Islet of Langerhans (tissue), 1 donor: ENCODE measurements around the gene ARMC5.
"Not testable (repeated sequence)": the region's sequence is repeated elsewhere in the genome, so short reads cannot be mapped to it uniquely, and the experiment has no call there.

Experiments used
- FAIRE-seq: peaks from one replicate; lab custom pipeline; 2011; peaks lifted over from hg19 to GRCh38; lab: Jason Lieb, UNC

The ARMC5 gene

DNA sequence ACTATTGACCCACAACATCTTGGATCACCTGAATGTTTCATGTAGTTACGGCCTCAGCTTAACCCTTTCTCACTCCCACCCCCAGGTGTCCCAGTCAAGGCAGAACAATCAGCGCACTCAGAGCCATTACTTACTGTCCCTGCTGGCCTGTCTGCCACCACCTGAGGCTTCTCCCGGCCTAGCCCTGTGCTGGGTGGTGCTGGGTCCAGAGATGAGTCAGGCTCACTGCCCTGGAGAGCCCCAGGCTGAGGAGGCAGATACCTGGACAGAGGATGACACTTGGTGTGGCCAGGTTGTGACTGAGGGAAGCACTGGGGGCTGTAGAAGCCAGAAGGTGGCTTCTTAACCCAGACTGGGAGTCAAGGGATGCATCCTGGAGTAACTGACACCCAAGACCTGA lies 19.7 kb downstream of the ARMC5 start:
- no peak for FAIRE-seq

DNA sequence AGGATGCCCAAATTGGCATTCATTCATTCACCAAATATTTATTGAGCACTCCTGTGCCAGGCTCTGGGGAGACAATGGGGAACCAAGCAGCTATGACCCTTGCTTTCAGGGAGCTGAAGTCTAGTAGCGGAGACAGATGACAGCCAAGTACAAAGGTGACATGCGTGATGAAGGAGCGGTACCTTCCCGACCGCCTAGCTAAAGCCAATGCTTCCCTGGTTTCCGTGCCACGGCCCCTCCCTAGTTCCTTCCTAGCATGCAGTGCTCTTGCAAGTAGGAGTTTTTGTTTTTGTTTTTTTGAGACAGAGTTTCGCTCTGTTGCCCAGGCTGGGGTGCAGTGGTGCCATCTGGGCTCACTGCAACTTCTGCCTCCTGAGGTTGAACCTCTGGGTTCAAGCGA lies 20.4 kb downstream of the ARMC5 start:
- no peak for FAIRE-seq

- no peak for FAIRE-seq
Observed at GRCh38 chr16:31480851-31481536, 21.7 kb downstream of the ARMC5 start.

DNA sequence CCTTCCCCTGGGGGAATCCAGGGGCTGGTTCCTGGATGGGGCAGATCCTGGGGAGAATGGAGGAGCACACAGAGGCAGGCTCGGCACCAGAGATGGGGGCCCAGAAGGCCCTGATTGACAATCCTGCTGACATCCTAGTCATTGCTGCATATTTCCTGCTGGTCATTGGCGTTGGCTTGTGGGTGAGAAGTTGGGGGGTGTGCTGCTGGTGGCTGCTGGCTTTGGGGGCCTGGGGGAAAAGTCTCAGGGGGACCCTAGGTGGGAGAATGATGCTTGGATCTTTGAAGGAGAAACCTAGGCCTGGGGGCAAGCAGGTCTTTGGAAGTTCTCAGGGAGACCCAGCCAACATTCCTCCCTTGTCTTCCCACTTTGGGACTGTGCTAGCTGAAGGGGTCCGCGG lies 23.8 kb downstream of the ARMC5 start, which contains the start of gene SLC5A2:
Gene SLC5A2 (plus strand): TSS at position 43 of the 400 bp plus-strand sequence. CDS start 14 bp downstream, at position 57.
- no peak for FAIRE-seq

DNA sequence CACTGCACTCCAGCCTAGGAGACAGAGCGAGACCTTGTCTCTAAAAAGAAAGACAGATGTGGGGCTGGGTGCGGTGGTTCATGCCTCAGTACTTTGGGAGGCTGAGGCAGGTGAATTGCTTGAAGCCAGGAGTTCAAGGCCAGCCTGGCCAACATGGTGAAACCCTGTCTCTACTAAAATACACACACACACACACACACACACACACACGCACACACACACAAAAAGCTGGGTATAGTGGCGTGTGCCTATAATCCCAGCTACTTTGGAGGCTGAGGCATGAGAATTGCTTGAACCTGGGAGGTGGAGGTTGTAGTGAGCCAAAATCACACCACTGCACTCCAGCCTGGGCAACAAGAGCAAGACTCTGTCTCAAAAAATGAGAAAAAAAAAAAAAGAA lies 24.7 kb downstream of the ARMC5 start:
- not testable (repeated sequence) for FAIRE-seq

GRCh38 chr16:31484491-31485171 lies 25.3 kb downstream of the ARMC5 start:
- FAIRE-seq, result no peak

GRCh38 chr16:31485571-31485970 lies 26.3 kb downstream of the ARMC5 start:
- no peak for FAIRE-seq

GRCh38 chr16:31486045-31486444 lies 26.7 kb downstream of the ARMC5 start:
- FAIRE-seq, result no peak

- no peak for FAIRE-seq
Observed at GRCh38 chr16:31487071-31487719, 27.9 kb downstream of the ARMC5 start.

- no peak for FAIRE-seq
Observed at GRCh38 chr16:31487720-31488467, 28.6 kb downstream of the ARMC5 start.

- no peak for FAIRE-seq
Observed at GRCh38 chr16:31488468-31489297, 29.4 kb downstream of the ARMC5 start.

DNA sequence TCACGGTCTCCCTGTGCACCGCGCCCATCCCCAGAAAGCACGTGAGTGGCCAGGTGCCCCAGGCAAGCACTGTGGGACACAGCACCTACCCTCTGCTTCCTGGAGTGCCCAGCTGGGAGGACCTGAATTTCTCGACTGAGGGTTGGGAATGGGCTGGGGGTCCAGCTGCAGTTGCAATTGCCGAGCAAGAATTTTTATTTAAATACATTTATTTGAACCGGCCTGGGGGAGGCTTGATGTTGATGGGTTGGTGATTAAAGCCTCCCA lies 29.9 kb downstream of the ARMC5 start:
- no peak for FAIRE-seq

GRCh38 chr16:31489616-31490584 lies 30.6 kb downstream of the ARMC5 start:
- FAIRE-seq, result no peak

- FAIRE-seq, result no peak
Observed at GRCh38 chr16:31491778-31492418, 32.6 kb downstream of the ARMC5 start.

- FAIRE-seq, result no peak
Observed at GRCh38 chr16:31493506-31494125, 34.3 kb downstream of the ARMC5 start.

DNA sequence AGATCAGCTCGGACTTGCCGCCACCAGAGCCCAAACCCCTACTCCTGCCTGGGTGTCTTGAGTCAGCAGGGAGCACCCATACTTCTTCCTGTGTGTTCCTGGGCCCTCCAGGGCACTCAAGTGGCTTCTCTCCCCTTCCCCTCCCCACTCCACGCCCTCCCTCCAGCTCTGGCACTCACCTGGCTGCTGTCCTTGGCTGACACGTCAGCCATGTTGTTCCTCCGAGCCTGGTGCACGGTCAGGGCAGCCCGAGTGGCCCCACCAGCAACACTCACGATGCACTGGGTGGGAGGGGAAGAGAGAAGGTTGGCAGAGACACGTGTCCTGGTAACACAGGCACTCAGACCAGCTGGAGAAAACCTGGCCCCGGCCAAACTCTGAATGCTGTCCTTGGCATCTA lies 37.4 kb downstream of the ARMC5 start:
- FAIRE-seq, result no peak

DNA sequence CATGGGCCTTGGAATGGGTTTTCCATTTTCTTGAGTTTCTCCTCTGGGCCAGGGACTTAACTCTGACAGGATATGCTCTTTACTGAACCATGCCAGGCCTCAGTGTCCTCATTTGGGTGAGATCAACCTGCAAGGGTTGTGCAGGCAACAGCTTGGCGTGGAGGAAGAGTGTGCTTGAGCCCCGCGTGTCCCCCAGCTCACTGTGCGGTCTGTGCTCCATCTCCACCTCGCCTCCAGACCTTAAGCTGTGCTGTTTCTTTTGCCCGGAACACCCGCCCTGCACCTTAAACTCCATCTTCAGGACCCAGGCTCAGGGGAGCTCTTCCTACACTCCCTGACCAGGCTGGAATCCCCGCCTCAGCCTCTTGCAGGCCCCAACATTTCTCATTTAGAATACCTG lies 39.2 kb downstream of the ARMC5 start:
- FAIRE-seq, result no peak

- no peak for FAIRE-seq
Observed at GRCh38 chr16:31499928-31500327, 40.6 kb downstream of the ARMC5 start.

- no peak for FAIRE-seq
Observed at GRCh38 chr16:31501226-31501965, 42.1 kb downstream of the ARMC5 start.
